Dermis microvascular lymphatic vessel endothelial cell (primary cell): ENCODE measurements around the gene NLGN1. TPM values are rescaled to one million over a fixed set of nuclear protein-coding genes. Genes with fewer than 3 reads are reported as not detected.
"Not testable (repeated sequence)": the region's sequence is repeated elsewhere in the genome, so short reads cannot be mapped to it uniquely, and the experiment has no call there.

Source experiments
- DNase-seq, 2 donors: peaks; one replicate each; pipeline versions ENCODE4 v3.0.0 to v3.0.0-alpha.2; 2010; ENCODE audit warnings: low read depth in 2 of 2
- total RNA-seq: library from RNA; depleted of rRNA; stranded (reverse); fragments of >200 nt; gene quantifications from 2 replicates; pipeline ENCODE4 v1.2.1, GENCODE V29; 2014

Gene NLGN1
- total RNA-seq, 1 donor from 2014 or later, result 0.51 TPM

GRCh38 chr3:174216946-174217718 is 819.6 kb downstream of the NLGN1 start:
- DNase-seq, result no peak

GRCh38 chr3:174218016-174218415 is 820.5 kb downstream of the NLGN1 start:
- no peak for DNase-seq

GRCh38 chr3:174219738-174220137 is 822.2 kb downstream of the NLGN1 start:
- no peak for DNase-seq

GRCh38 chr3:174220775-174221554 is 823.4 kb downstream of the NLGN1 start:
- DNase-seq, result no peak

- no peak for DNase-seq
These were observed 825.5 kb downstream of the NLGN1 start for GRCh38 chr3:174223042-174223441.

GRCh38 chr3:174223626-174224025 is 826.1 kb downstream of the NLGN1 start:
- DNase-seq, result no peak

GRCh38 chr3:174229916-174230315 is 832.4 kb downstream of the NLGN1 start:
- no peak for DNase-seq

- DNase-seq, result not testable (repeated sequence)
These were observed 834.6 kb downstream of the NLGN1 start for GRCh38 chr3:174232028-174232657.

- no peak for DNase-seq
These were observed 835.3 kb downstream of the NLGN1 start for GRCh38 chr3:174232658-174233429.

GRCh38 chr3:174233511-174233910 is 836.0 kb downstream of the NLGN1 start:
- no peak for DNase-seq

GRCh38 chr3:174242311-174243041 is 844.9 kb downstream of the NLGN1 start:
- DNase-seq, result no peak

- no peak for DNase-seq
These were observed 845.6 kb downstream of the NLGN1 start for GRCh38 chr3:174243171-174243570.

GRCh38 chr3:174247687-174248152 is 850.2 kb downstream of the NLGN1 start:
- DNase-seq, result no peak

- no peak for DNase-seq
These were observed 854.1 kb downstream of the NLGN1 start for GRCh38 chr3:174251681-174252080.

- no peak for DNase-seq
These were observed 855.8 kb downstream of the NLGN1 start for GRCh38 chr3:174253196-174253823.

- no peak for DNase-seq
These were observed 856.4 kb downstream of the NLGN1 start for GRCh38 chr3:174253940-174254339.

- DNase-seq, result no peak
These were observed 857.9 kb downstream of the NLGN1 start for GRCh38 chr3:174255454-174255853.

GRCh38 chr3:174266476-174266875 is 868.9 kb downstream of the NLGN1 start:
- DNase-seq, result no peak

GRCh38 chr3:174268061-174268460 is 870.5 kb downstream of the NLGN1 start:
- DNase-seq, result no peak

- DNase-seq, result no peak
These were observed 871.0 kb downstream of the NLGN1 start for GRCh38 chr3:174268586-174268985.
